Colonic mucosa (tissue), 4 donors: ENCODE data around the gene BRD4. TPM values are rescaled to one million over a fixed set of nuclear protein-coding genes. Genes with fewer than 3 reads are reported as not detected.

Experiments
- DNase-seq: peaks from one replicate; pipeline ENCODE4 v3.0.0-alpha.2; 2020
- H3K27ac ChIP-seq: fragments of 200-600 bp; one replicate; pipeline ENCODE4 v1.8.0; 2021
- H3K27me3 ChIP-seq: fragments of 200-600 bp; one replicate; pipeline ENCODE4 v1.8.0; 2021
- H3K36me3 ChIP-seq: fragments of 200-600 bp; one replicate; pipeline ENCODE4 v1.8.0; 2021
- H3K4me1 ChIP-seq: fragments of 200-600 bp; one replicate; pipeline ENCODE4 v1.8.0; 2021; ENCODE audit warnings: mild to moderate bottlenecking
- H3K4me3 ChIP-seq: fragments of 200-600 bp; one replicate; pipeline ENCODE4 v1.8.0; 2021
- H3K9ac ChIP-seq, 2 donors: one replicate each; pipeline ENCODE4 v1.7.0; 2013; ENCODE audit warnings: control low read depth in 2 of 2, low read depth in 2 of 2, low read length in 2 of 2
- H3K9me3 ChIP-seq: fragments of 200-600 bp; one replicate; pipeline ENCODE4 v1.8.0; 2021
- CTCF ChIP-seq: fragments of 200-600 bp; IDR thresholded peaks from one replicate; pipeline ENCODE4 v1.8.0; 2022; ENCODE audit warnings: antibody characterized with exemption, mild to moderate bottlenecking
- intact Hi-C: fragments of 100-400 bp; cut with DNase I; formaldehyde crosslinking; loops from one replicate; pipeline ENCODE4 v1.14.1; 2022
- total RNA-seq, 2 donors: library from RNA; stranded (reverse); fragmentation: NEBNext Ultra II Directional in 1 of 2; extraction: Animal tissue kit (Norgen Biotek cat#: 25700) in 1 of 2; gene quantifications; one replicate each; pipeline ENCODE4 v1.2.1, GENCODE V29; 2021
- donor health status: healthy.
- donor health status: DM: no; HTN: no; CAD: no.
- donor health status: DM: no; HTN: no; CAD: no.

The BRD4 gene
- total RNA-seq, 2 donors from 2014 or later = 67.2 to 82.7 TPM

GRCh38 chr19:15200553-15201364, 131.6 kb downstream of the BRD4 start, which contains the start of gene NOTCH3:
TSS of gene NOTCH3 (minus strand) at chr19:15200995. CDS start at chr19:15200905, 90 bp downstream.
- peak within 1 kb of the TSS; percentile 15 for H3K4me3 ChIP-seq
- peak within 1 kb of the TSS in 1 of 2 donors; percentile 63 for H3K9ac ChIP-seq
- intact Hi-C loops = no loop called here
- no peak within 1 kb of the TSS for H3K27ac ChIP-seq
- no peaks in the 10 kb centered on the region for H3K4me1 ChIP-seq
- peaks cover 24% of the 10 kb centered on the region for H3K27me3 ChIP-seq
- H3K36me3 ChIP-seq = no peaks in the 10 kb centered on the region
- DNase-seq = no peak
- no peaks in the 10 kb centered on the region for H3K9me3 ChIP-seq
- no peak for TF ChIP-seq CTCF

- no peak overlapping the region for H3K27ac ChIP-seq
- no peak for DNase-seq
- H3K9me3 ChIP-seq = no peaks in the 10 kb centered on the region
- H3K36me3 ChIP-seq = no peaks in the 10 kb centered on the region
- H3K4me3 ChIP-seq = peak overlapping the region; percentile 15
- no peak overlapping the region for H3K9ac ChIP-seq
- TF ChIP-seq CTCF = no peak
- H3K27me3 ChIP-seq = peaks cover 29% of the 10 kb centered on the region
- no peaks in the 10 kb centered on the region for H3K4me1 ChIP-seq
- intact Hi-C loops = no loop called here
These were observed 132.4 kb downstream of the BRD4 start for GRCh38 chr19:15199661-15200552.

GRCh38 chr19:15198951-15199660, 133.2 kb downstream of the BRD4 start:
- DNase-seq = no peak
- no peaks in the 10 kb centered on the region for H3K4me1 ChIP-seq
- H3K9me3 ChIP-seq = no peaks in the 10 kb centered on the region
- intact Hi-C loops = no loop called here
- H3K9ac ChIP-seq = no peak overlapping the region
- no peaks in the 10 kb centered on the region for H3K36me3 ChIP-seq
- no peak overlapping the region for H3K27ac ChIP-seq
- no peak overlapping the region for H3K4me3 ChIP-seq
- no peak for TF ChIP-seq CTCF
- H3K27me3 ChIP-seq = peaks cover 30% of the 10 kb centered on the region

- H3K4me1 ChIP-seq = no peaks in the 10 kb centered on the region
- H3K27me3 ChIP-seq = peaks cover 30% of the 10 kb centered on the region
These were observed 134.4 kb downstream of the BRD4 start for GRCh38 chr19:15197942-15198341.

More at GRCh38 chr19:15197942-15198341, 134.4 kb downstream of the BRD4 start:
- intact Hi-C loops = no loop called here
- no peaks in the 10 kb centered on the region for H3K9me3 ChIP-seq
- H3K4me3 ChIP-seq = no peak overlapping the region
- TF ChIP-seq CTCF = no peak
- no peak overlapping the region for H3K9ac ChIP-seq
- H3K36me3 ChIP-seq = no peaks in the 10 kb centered on the region
- H3K27ac ChIP-seq = no peak overlapping the region
- peak; percentile 38 for DNase-seq
